ENCODE measurements around the gene ZC3HAV1.

GRCh38 chr7:139059905-139060304, 49.6 kb downstream of the ZC3HAV1 start:
- TF ChIP-seq SUZ12 (IDR thresholded peaks at IDR 0.05) = no peak
- TF ChIP-seq SP1 (IDR thresholded peaks at IDR 0.05) = no peak
- no peak for TF ChIP-seq ELF4 (IDR thresholded peaks at IDR 0.05)
- no peak for TF ChIP-seq BHLHE40 (IDR thresholded peaks at IDR 0.05; ENCODE audit: borderline replicate concordance)
- no peak for TF ChIP-seq ZNF384 (IDR thresholded peaks at IDR 0.05)
- TF ChIP-seq FOXM1 (IDR thresholded peaks at IDR 0.05; ENCODE audit: borderline replicate concordance) = no peak
- TF ChIP-seq ARNT (IDR thresholded peaks at IDR 0.05) = no peak
- TF ChIP-seq NFRKB (IDR thresholded peaks at IDR 0.05) = no peak
- no peak for TF ChIP-seq HDGF (IDR thresholded peaks at IDR 0.05; ENCODE audit: borderline replicate concordance)
- no peak for TF ChIP-seq LEF1 (IDR thresholded peaks at IDR 0.05; ENCODE audit: borderline replicate concordance)
- no peak for TF ChIP-seq FOXK2 (IDR thresholded peaks at IDR 0.05)
- TF ChIP-seq, protein P1, sequence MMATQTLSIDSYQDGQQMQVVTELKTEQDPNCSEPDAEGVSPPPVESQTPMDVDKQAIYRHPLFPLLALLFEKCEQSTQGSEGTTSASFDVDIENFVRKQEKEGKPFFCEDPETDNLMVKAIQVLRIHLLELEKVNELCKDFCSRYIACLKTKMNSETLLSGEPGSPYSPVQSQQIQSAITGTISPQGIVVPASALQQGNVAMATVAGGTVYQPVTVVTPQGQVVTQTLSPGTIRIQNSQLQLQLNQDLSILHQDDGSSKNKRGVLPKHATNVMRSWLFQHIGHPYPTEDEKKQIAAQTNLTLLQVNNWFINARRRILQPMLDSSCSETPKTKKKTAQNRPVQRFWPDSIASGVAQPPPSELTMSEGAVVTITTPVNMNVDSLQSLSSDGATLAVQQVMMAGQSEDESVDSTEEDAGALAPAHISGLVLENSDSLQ (IDR thresholded peaks at IDR 0.05) = no peak

Measured in HEK293T (cell line).